ENCODE measurements around the gene PRR7.
"Not testable (repeated sequence)": the region's sequence is repeated elsewhere in the genome, so short reads cannot be mapped to it uniquely, and the experiment has no call there.

PRR7 gene

GRCh38 chr5:177485753-177486152, 39.1 kb downstream of the PRR7 start:
- not testable (repeated sequence) for H3K4me3 ChIP-seq (ENCODE audit: low read length); H3K4me1 ChIP-seq (ENCODE audit: insufficient read depth, low read length); H3K27ac ChIP-seq (ENCODE audit: low read depth, low read length); H3K27me3 ChIP-seq (ENCODE audit: insufficient read depth, low read length); H3K9me3 ChIP-seq (ENCODE audit: insufficient read depth, low read depth, low read length); H3K9ac ChIP-seq (ENCODE audit: low read depth, low read length)
- 96% methylated on average over 3 of the region's 3 CpGs for WGBS
- peaks cover 89% of the 10 kb centered on the region for H3K36me3 ChIP-seq (ENCODE audit: insufficient read depth, low read length)

- no peak overlapping the region for H3K27ac ChIP-seq (ENCODE audit: low read depth, low read length)
- H3K27me3 ChIP-seq (ENCODE audit: insufficient read depth, low read length), result no peaks in the 10 kb centered on the region
- H3K4me1 ChIP-seq (ENCODE audit: insufficient read depth, low read length), result 0 out of 2 replicates have a peak, but pooled peaks cover 4% of the 10 kb centered on the region
- WGBS, result 94% methylated on average over 3 of the region's 3 CpGs
- H3K9ac ChIP-seq (ENCODE audit: low read depth, low read length), result no peak overlapping the region
- H3K4me3 ChIP-seq (ENCODE audit: low read length), result no peak overlapping the region
- peaks cover 94% of the 10 kb centered on the region for H3K36me3 ChIP-seq (ENCODE audit: insufficient read depth, low read length)
- no peaks in the 10 kb centered on the region for H3K9me3 ChIP-seq (ENCODE audit: insufficient read depth, low read depth, low read length)
Observed at GRCh38 chr5:177486256-177486655, 39.6 kb downstream of the PRR7 start.

- peaks cover 86% of the 10 kb centered on the region for H3K36me3 ChIP-seq (ENCODE audit: insufficient read depth, low read length)
- no peak overlapping the region for H3K4me3 ChIP-seq (ENCODE audit: low read length)
- 93% methylated on average over 8 of the region's 8 CpGs for WGBS
- H3K9me3 ChIP-seq (ENCODE audit: insufficient read depth, low read depth, low read length), result no peaks in the 10 kb centered on the region
- H3K27me3 ChIP-seq (ENCODE audit: insufficient read depth, low read length), result no peaks in the 10 kb centered on the region
- H3K4me1 ChIP-seq (ENCODE audit: insufficient read depth, low read length), result 0 out of 2 replicates have a peak, but pooled peaks cover 4% of the 10 kb centered on the region
- H3K9ac ChIP-seq (ENCODE audit: low read depth, low read length), result no peak overlapping the region
- H3K27ac ChIP-seq (ENCODE audit: low read depth, low read length), result no peak overlapping the region
Observed at GRCh38 chr5:177487144-177487543, 40.5 kb downstream of the PRR7 start.

- no peaks in the 10 kb centered on the region for H3K27me3 ChIP-seq (ENCODE audit: insufficient read depth, low read length)
- H3K9me3 ChIP-seq (ENCODE audit: insufficient read depth, low read depth, low read length), result no peaks in the 10 kb centered on the region
- WGBS, result 94% methylated on average over 15 of the region's 15 CpGs
- H3K27ac ChIP-seq (ENCODE audit: low read depth, low read length), result no peak overlapping the region
- H3K36me3 ChIP-seq (ENCODE audit: insufficient read depth, low read length), result peaks cover 88% of the 10 kb centered on the region
- H3K4me3 ChIP-seq (ENCODE audit: low read length), result no peak overlapping the region
- H3K9ac ChIP-seq (ENCODE audit: low read depth, low read length), result no peak overlapping the region
- 0 out of 2 replicates have a peak, but pooled peaks cover 4% of the 10 kb centered on the region for H3K4me1 ChIP-seq (ENCODE audit: insufficient read depth, low read length)
Observed at GRCh38 chr5:177487975-177488374, 41.4 kb downstream of the PRR7 start.

GRCh38 chr5:177489119-177489716, 42.6 kb downstream of the PRR7 start:
- Histone ChIP-seq H3K9ac (ENCODE audit: low read depth, low read length) (no peak overlapping the region), H3K9me3 (ENCODE audit: insufficient read depth, low read depth, low read length) (no peaks in the 10 kb centered on the region), H3K4me3 (ENCODE audit: low read length) (no peak overlapping the region), H3K4me1 (ENCODE audit: insufficient read depth, low read length) (0 out of 2 replicates have a peak, but pooled peaks cover 8% of the 10 kb centered on the region), H3K27ac (ENCODE audit: low read depth, low read length) (0 out of 2 replicates have a peak overlapping the region, but pooled peaks have one; percentile 30), H3K27me3 (ENCODE audit: insufficient read depth, low read length) (no peaks in the 10 kb centered on the region), H3K36me3 (ENCODE audit: insufficient read depth, low read length) (peaks cover 88% of the 10 kb centered on the region)
- 91% methylated on average over 26 of the region's 26 CpGs for WGBS

- no peak overlapping the region for H3K4me3 ChIP-seq (ENCODE audit: low read length)
- H3K27me3 ChIP-seq (ENCODE audit: insufficient read depth, low read length), result no peaks in the 10 kb centered on the region
Observed at GRCh38 chr5:177490311-177490991, 43.8 kb downstream of the PRR7 start.

GRCh38 chr5:177490992-177491391, 44.4 kb downstream of the PRR7 start:
- 92% methylated on average over 16 of the region's 16 CpGs for WGBS
- Histone ChIP-seq H3K36me3 (ENCODE audit: insufficient read depth, low read length) (peaks cover 80% of the 10 kb centered on the region), H3K27me3 (ENCODE audit: insufficient read depth, low read length) (no peaks in the 10 kb centered on the region), H3K4me1 (ENCODE audit: insufficient read depth, low read length) (peaks cover 20% of the 10 kb centered on the region), H3K9ac (ENCODE audit: low read depth, low read length) (no peak overlapping the region), H3K27ac (ENCODE audit: low read depth, low read length) (peak overlapping the region; percentile 67), H3K4me3 (ENCODE audit: low read length) (no peak overlapping the region), H3K9me3 (ENCODE audit: insufficient read depth, low read depth, low read length) (no peaks in the 10 kb centered on the region)

More at GRCh38 chr5:177490311-177490991, 43.8 kb downstream of the PRR7 start:
- H3K9me3 ChIP-seq (ENCODE audit: insufficient read depth, low read depth, low read length), result no peaks in the 10 kb centered on the region
- H3K36me3 ChIP-seq (ENCODE audit: insufficient read depth, low read length), result peaks cover 82% of the 10 kb centered on the region
- no peak overlapping the region; the same call in 1 of the 2 replicates for H3K27ac ChIP-seq (ENCODE audit: low read depth, low read length)
- H3K9ac ChIP-seq (ENCODE audit: low read depth, low read length), result no peak overlapping the region
- WGBS, result 95% methylated on average over 15 of the region's 15 CpGs
- H3K4me1 ChIP-seq (ENCODE audit: insufficient read depth, low read length), result peaks cover 15% of the 10 kb centered on the region

- peaks cover 76% of the 10 kb centered on the region for H3K36me3 ChIP-seq (ENCODE audit: insufficient read depth, low read length)
- H3K4me3 ChIP-seq (ENCODE audit: low read length), result no peak overlapping the region
- H3K27me3 ChIP-seq (ENCODE audit: insufficient read depth, low read length), result no peaks in the 10 kb centered on the region
- WGBS, result 52% methylated on average over 42 of the region's 43 CpGs
- no peak overlapping the region for H3K9ac ChIP-seq (ENCODE audit: low read depth, low read length)
- H3K27ac ChIP-seq (ENCODE audit: low read depth, low read length), result peak overlapping the region; percentile 67
- no peaks in the 10 kb centered on the region for H3K9me3 ChIP-seq (ENCODE audit: insufficient read depth, low read depth, low read length)
- peaks cover 22% of the 10 kb centered on the region for H3K4me1 ChIP-seq (ENCODE audit: insufficient read depth, low read length)
Observed at GRCh38 chr5:177491429-177491945, 44.9 kb downstream of the PRR7 start.

GRCh38 chr5:177491983-177492746, 45.6 kb downstream of the PRR7 start:
- H3K9me3 ChIP-seq (ENCODE audit: insufficient read depth, low read depth, low read length), result no peaks in the 10 kb centered on the region
- peak overlapping the region; percentile 23; the same call in 1 of the 2 replicates for H3K27ac ChIP-seq (ENCODE audit: low read depth, low read length)
- peaks cover 71% of the 10 kb centered on the region for H3K36me3 ChIP-seq (ENCODE audit: insufficient read depth, low read length)
- WGBS, result 94% methylated on average over 53 of the region's 54 CpGs
- H3K4me1 ChIP-seq (ENCODE audit: insufficient read depth, low read length), result peaks cover 22% of the 10 kb centered on the region
- no peaks in the 10 kb centered on the region for H3K27me3 ChIP-seq (ENCODE audit: insufficient read depth, low read length)
- no peak overlapping the region for H3K4me3 ChIP-seq (ENCODE audit: low read length)
- no peak overlapping the region for H3K9ac ChIP-seq (ENCODE audit: low read depth, low read length)

GRCh38 chr5:177492841-177493240, 46.2 kb downstream of the PRR7 start:
- no peak overlapping the region for H3K4me3 ChIP-seq (ENCODE audit: low read length)
- no peaks in the 10 kb centered on the region; the same call in 1 of the 2 replicates for H3K27me3 ChIP-seq (ENCODE audit: insufficient read depth, low read length)
- H3K4me1 ChIP-seq (ENCODE audit: insufficient read depth, low read length), result peaks cover 22% of the 10 kb centered on the region
- peaks cover 65% of the 10 kb centered on the region for H3K36me3 ChIP-seq (ENCODE audit: insufficient read depth, low read length)
- H3K27ac ChIP-seq (ENCODE audit: low read depth, low read length), result peak overlapping the region; percentile 34; the same call in 1 of the 2 replicates
- 94% methylated on average over 7 of the region's 7 CpGs for WGBS
- no peaks in the 10 kb centered on the region for H3K9me3 ChIP-seq (ENCODE audit: insufficient read depth, low read depth, low read length)
- H3K9ac ChIP-seq (ENCODE audit: low read depth, low read length), result no peak overlapping the region
